Subcutaneous adipose tissue (tissue), 4 donors: ENCODE measurements around the gene SYNCRIP. TPM values are rescaled to one million over a fixed set of nuclear protein-coding genes. Genes with fewer than 3 reads are reported as not detected.

Experiments used
- total RNA-seq, 4 donors: library from RNA; depleted of rRNA; stranded (reverse); fragments of >200 nt; gene quantifications; one replicate each; pipeline ENCODE4 v1.1.0, GENCODE V29; 2016
- TF ChIP-seq, protein P1 (sequence below): fragments of 450-650 bp; IDR thresholded peaks from one replicate; pipeline ENCODE4 v1.5.1; 2016; ENCODE audit warnings: low read depth, mild to moderate bottlenecking, control low read depth, antibody characterized with exemption, moderate library complexity

Gene SYNCRIP
- total RNA-seq, 4 donors from 2014 or later = 54.6 to 84.3 (median 57.6) TPM

DNA sequence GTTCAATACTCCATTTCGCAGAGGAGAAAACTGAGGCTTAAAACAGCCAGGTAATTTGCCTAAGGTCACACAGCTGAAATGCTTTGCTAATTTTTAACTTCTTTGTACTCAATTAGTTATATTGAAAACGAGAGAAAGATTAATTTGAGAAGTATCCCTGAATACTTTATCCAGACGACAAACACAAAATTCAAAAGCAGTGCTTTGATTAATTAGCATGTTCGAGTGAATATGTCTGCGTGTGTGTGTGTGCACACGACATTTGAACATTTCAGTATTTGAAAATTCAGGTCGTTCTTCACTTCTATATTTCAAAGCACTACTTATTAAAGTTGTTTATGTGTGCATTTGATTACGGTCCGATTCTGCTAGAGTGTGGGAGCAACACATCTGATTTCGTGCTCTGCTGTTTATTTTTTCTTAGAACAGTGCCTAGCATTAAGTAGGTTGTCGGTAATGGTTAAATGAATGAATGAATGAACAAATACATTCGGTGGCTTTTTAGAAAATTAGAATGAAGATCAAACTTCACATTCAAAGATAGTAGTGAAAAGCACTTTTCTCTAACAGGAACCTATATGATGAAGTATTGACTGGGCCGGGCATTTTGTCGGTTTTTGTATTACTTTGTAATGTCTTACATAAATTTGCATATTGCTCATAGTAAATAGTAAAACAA, 36.9 kb upstream of the SYNCRIP start:
- TF ChIP-seq, protein P1, sequence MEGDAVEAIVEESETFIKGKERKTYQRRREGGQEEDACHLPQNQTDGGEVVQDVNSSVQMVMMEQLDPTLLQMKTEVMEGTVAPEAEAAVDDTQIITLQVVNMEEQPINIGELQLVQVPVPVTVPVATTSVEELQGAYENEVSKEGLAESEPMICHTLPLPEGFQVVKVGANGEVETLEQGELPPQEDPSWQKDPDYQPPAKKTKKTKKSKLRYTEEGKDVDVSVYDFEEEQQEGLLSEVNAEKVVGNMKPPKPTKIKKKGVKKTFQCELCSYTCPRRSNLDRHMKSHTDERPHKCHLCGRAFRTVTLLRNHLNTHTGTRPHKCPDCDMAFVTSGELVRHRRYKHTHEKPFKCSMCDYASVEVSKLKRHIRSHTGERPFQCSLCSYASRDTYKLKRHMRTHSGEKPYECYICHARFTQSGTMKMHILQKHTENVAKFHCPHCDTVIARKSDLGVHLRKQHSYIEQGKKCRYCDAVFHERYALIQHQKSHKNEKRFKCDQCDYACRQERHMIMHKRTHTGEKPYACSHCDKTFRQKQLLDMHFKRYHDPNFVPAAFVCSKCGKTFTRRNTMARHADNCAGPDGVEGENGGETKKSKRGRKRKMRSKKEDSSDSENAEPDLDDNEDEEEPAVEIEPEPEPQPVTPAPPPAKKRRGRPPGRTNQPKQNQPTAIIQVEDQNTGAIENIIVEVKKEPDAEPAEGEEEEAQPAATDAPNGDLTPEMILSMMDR = no peak

DNA sequence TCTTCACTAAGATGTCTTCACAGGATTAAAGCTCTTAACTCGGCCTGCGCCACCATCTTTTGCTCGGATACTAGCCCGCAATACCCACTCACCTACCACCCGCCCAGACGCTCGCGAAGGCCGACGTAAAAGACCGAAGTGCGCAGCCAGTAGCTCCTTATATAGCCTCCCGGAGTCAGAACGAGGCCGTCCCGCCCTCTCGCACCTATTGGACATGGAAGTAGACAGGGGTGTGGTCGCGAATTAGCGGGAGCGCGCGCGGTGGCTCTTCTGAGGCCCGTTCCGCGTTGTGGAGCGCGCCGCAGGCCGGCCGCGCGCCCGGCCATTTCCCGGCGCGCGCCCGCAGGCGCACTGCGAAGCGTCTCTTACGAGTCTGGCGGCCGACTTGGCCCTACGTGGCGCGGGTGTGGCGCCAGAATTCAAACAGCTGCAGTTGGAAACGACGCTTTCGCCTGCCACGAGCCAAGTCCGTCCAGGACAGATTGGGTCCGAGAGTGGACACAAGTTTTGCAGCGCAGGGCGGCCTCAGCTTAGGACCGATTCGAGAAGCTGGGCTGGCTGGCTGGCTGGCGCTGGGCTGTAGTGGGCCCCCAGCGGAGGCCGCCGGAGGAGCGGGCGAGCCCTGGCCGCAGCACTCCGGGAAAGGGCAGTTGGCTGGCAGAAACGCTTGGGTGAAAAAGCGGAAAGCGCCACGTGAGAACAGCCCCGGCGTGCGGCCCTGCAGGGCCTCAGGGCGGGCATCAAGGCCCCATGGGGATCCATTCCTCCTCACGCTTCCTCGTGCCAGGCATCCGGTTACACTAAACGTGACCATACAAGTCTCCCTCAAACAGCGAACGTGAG, 36.1 kb upstream of the SYNCRIP start:
- TF ChIP-seq, protein P1 = no peak

DNA sequence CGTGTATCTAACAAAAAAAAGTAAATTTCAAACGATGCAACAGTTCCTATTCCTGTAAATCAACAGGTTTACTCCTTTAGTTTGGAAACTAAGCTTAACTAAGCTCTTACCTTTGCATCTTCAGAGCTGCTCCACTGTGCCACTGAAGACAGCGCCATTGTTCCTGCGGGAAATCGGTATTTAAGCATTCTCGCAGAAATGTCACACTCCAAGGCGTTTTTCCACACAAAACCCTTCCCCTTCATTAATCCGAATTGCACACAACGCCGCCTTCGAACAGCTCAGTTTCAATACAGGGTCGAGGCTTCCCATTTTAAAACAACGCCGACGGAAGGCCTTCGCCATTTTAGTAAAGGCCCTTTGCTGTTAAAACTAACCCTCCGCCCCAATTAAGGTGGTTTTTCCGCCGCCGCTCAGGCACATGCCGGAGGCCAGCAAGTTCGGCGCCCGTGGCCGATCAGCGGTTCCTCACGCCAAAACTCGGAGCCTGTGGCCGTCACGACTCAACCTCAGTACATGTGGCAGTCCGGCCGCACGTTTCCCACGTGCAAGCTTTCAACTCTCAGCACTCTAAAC, 35.4 kb upstream of the SYNCRIP start:
- TF ChIP-seq, protein P1 = no peak

DNA sequence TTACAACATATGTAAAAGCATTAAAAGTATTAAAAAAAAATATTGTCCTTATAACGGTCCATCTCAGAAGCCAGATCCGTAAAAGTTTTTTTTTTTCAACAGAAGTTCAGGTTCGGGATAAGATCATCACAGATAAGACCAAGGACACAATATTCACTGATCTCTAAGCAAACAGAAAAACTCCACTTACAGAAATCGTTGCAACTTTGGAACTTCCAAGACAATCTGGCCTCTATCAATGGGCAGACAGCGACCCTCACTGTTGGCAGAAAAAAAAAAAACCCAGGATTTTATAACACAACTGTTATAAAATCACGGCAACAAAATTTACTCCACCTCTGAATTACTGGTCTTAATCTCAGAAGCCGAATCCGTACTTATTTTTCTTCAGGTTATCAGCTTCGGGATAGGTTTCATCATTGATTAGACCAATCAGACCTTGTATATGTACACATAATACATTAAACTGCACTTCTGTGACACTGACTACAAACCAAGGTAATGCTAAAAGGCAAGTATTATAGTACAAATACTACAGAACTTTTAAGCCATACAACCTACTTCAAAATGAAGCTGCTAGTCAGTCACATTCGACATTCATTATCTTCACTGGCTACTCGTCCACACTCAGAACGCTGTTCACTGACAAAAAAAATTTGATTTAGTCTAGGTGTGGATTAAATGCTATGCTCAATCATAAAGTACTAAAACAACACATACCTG, 34.7 kb upstream of the SYNCRIP start:
- TF ChIP-seq, protein P1 = no peak

DNA sequence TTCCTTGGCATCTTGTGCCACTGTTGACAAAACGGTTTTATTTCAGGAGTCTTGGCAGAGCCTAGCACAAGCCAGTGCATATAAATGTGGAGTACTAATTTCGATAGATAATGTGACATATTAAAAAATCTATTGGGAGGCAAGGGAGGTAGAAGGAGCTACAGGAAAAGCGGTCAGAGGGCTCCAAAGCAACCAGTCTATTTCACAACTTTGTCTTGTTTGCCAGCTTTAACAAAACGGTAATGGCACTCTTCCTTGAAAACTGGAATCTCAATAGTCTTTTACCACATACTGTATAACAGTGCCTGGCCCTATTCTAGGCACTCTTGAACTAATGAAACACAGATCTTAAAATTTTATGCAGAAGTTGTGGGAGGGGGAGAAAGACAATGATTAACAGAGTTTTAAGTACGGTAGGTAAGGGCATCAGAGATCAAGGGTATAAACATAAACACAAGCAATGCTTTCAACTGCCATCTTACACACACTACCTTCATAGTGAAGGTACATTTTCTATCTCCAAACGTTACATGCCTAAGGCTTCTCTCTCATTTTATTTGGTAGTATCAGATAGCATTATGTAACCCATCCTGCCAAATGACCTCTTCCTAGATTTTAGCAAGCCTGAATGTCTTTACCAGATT, 33.5 kb upstream of the SYNCRIP start:
- TF ChIP-seq, protein P1 = no peak

DNA sequence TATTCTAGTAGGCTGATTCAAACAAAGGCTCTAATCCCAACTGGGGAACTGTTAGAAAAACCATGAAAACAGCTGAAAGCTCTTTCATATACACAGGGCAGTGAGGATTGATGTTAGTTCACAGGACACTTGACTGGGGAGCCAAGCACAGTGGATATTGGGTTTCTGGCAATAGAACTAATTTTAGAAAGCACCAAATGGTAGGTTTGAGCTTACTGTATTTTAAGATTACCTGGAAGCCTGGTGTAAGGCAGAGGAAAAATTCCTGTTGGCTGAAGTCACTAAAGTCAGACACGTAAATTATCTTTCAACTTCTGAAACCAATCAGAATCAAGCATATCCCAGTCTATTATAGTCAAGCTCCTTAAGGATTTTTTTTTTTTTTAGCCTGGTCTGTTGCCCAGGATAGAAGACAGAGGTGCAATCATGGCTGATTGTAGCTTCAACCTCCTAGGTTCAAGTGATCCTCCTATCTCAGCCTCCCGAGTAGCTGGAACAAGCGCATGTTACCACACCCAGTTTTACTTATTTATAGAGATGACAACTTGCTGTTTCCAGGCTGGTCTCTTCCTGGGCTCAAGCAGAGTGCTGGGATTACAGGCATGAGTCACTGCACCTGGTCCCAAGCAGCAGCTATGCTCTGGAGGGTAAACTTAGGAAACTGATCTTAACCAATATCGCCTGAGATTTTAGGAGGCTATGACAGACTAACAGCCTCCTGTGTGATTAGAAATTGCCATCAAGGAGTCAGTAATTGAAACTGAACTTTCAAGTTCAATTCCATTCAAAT, 32.5 kb upstream of the SYNCRIP start:
- TF ChIP-seq, protein P1 = no peak
